Measurements from ENCODE around the gene CARD10.

GRCh38 chr22:37563153-37564081, 44.2 kb upstream of the CARD10 start:
- TF ChIP-seq ARNTL (CRISPR knock-in tag; IDR thresholded peaks at IDR 0.05) (no peak), FOXO4 (CRISPR knock-in tag; conservative IDR thresholded peaks at IDR 0.05) (no peak), ZNF652 (CRISPR knock-in tag; IDR thresholded peaks at IDR 0.05; ENCODE audit: borderline replicate concordance, low read depth) (no peak), KAT8 (CRISPR knock-in tag; IDR thresholded peaks at IDR 0.05) (0 out of 2 replicates have a peak, but pooled peaks have one; percentile 17), ELF4 (CRISPR knock-in tag; IDR thresholded peaks at IDR 0.05; ENCODE audit: borderline replicate concordance) (no peak), ATM (IDR thresholded peaks at IDR 0.05; ENCODE audit: borderline replicate concordance) (no peak), MYNN (CRISPR knock-in tag; IDR thresholded peaks at IDR 0.05; ENCODE audit: low read depth) (no peak), CEBPB (IDR thresholded peaks at IDR 0.05; ENCODE audit: borderline replicate concordance, low read depth, low read length) (peak; percentile 54; the same call in 1 of the 2 replicates), BRCA1 (CRISPR knock-in tag; IDR thresholded peaks at IDR 0.05) (no peak), ZNF335 (CRISPR knock-in tag; IDR thresholded peaks at IDR 0.05) (no peak)
- TF ChIP-seq, protein P1, sequence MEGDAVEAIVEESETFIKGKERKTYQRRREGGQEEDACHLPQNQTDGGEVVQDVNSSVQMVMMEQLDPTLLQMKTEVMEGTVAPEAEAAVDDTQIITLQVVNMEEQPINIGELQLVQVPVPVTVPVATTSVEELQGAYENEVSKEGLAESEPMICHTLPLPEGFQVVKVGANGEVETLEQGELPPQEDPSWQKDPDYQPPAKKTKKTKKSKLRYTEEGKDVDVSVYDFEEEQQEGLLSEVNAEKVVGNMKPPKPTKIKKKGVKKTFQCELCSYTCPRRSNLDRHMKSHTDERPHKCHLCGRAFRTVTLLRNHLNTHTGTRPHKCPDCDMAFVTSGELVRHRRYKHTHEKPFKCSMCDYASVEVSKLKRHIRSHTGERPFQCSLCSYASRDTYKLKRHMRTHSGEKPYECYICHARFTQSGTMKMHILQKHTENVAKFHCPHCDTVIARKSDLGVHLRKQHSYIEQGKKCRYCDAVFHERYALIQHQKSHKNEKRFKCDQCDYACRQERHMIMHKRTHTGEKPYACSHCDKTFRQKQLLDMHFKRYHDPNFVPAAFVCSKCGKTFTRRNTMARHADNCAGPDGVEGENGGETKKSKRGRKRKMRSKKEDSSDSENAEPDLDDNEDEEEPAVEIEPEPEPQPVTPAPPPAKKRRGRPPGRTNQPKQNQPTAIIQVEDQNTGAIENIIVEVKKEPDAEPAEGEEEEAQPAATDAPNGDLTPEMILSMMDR (CRISPR knock-in tag; IDR thresholded peaks at IDR 0.05) = no peak; the same call in 1 of the 2 replicates

Measured in HepG2 (cell line).